HG03565 (cell line): Measurements from ENCODE around the gene ZFYVE28.

Experiments
- ATAC-seq: cut with Tn5 transposase; IDR thresholded peaks from one replicate; pipeline ENCODE4 v1.9.1; 2021; ENCODE audit warnings: mild to moderate bottlenecking, moderate library complexity; ENCODE audit not compliant: unreplicated experiment

The ZFYVE28 gene

DNA sequence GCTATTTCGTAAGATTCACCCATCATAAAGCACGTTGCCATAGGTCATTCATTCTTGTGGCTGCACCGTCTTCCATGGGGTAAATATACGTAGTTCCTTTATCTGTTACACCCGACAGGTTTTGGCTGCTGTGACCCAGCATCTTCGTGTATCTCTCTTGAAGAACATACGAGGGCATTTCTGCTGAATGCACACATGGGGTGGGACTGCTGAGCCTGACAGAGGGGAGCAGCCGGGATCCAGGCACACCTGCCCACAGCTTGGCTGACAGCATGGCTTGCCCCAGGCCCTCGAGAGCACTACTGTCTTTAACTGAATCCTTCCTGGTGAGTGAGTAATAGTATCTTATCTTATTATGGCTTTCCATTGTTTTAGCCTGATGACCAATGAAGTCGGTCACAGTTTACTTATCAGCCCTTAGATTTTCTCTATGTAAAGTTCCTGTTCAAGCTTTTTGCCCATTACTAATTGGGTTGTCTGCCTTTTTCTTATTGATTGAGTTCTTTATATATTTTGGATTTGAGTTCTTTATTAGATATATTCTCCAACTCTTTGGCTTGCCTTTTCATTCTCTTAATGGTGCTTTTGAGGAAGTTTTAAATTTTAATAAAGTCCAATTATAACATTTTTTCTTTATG is 111.6 kb downstream of the ZFYVE28 start:
- ATAC-seq: no peak

- ATAC-seq: no peak
Measured at GRCh38 chr4:2305766-2306501, 112.5 kb downstream of the ZFYVE28 start.

- ATAC-seq: no peak
Measured at GRCh38 chr4:2304877-2305561, 113.4 kb downstream of the ZFYVE28 start.

DNA sequence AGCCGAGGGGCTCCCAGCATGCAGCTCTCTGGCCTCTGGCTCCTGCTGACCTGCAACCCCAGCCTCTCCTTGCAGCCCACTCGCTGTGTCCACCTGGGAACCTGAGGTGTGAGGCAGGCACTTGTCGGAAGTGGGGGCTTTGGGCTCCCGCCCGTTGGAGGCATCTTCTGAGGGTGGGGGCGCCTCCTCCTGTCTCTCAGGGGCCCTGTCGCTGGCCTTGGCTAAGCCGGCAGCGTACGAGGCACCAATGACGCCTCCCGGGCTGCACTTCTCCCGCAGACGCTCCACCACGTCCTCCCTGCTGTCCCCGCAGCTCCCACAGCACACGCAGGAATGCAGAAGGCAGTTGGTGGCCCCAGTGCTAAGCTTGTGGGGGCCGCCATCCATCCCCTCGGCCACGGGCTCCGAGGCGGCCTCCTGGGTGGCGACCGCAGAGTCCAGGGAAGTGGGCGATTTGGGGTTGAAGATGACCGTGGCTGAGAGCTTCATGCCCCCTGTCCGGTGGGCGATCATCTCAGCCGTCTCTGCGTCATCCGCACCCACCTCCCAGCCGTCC is 114.0 kb downstream of the ZFYVE28 start:
- no peak for ATAC-seq

DNA sequence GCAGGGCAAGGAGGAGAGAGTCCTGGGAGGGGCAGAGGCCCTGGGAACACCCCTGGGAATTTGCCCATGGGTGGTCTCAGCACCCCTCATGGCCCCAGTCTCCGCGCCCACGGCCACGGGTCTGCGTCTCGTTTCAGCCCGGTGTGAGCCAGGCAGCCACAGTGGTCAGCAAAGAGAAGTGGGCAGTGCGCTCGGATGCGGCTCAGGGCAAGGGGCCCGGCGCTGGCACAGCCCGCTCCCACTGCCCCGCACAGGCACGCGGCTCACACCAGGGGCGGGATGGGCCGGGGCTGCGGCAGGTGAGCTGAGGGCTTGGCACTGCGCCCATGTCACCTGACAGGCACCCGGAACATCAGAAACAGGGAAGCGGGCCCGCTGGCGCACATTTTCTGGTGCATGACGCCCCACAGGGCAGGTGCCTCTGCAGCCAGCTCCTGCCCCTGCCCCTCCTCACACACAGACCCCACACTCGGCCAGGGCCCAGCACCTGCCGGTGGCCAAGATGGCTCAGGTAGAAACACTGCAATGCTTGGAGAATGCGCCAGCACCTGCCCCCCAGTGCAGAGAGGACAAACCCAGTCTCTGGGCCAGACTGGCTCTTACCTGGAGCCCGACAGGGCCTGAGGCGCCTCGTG is 114.6 kb downstream of the ZFYVE28 start:
- no peak for ATAC-seq

DNA sequence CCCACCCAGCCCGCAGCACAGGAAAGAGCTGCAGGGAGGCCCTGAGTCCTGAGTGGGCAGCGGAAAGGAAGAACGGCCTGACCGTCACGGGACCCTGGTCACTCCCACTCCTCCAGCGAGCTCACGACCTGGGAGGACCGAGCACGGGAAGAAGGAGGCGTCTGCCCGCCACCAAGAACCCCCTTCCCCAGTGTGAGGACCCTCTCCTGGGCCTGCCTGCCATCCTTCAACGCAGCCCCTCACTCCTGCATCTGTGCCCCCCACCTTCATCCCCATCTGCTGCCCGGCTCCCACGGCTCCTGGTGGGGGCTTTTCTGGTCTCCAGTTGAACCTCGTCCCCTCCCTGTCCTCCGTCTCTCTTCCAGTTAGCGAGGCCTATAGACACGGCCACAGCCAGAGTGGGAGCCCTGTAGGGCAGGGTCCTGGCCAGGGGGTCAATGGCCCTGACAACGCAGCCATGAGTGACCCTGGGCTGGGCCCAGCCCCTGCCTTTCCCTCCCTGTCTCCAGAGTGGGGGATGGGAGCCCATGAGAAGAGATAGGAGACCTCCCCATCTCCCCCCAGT is 115.2 kb downstream of the ZFYVE28 start:
- no peak for ATAC-seq

GRCh38 chr4:2302387-2303119 is 115.9 kb downstream of the ZFYVE28 start:
- no peak for ATAC-seq

GRCh38 chr4:2301806-2302205 is 116.6 kb downstream of the ZFYVE28 start:
- ATAC-seq: no peak

DNA sequence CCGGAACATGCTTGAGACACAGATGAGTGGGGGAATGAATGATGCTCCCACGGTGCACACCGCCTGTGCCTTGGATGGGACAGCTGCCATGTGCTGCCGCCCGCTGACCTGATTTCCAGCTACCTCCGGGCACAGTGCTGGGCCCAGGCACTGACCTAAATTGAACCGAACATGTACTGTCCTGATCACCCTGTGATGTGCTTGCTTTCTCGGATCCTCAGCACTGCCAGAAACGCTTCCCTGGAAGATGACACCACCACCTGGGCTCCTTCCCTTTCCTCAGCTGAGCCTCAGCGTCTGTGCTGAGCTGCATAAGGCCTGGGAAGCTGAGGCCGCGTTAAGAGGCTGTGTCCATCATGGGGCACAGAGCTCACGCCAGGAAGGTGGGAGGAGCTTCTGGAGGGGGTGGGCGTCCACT is 117.2 kb downstream of the ZFYVE28 start:
- no peak for ATAC-seq

DNA sequence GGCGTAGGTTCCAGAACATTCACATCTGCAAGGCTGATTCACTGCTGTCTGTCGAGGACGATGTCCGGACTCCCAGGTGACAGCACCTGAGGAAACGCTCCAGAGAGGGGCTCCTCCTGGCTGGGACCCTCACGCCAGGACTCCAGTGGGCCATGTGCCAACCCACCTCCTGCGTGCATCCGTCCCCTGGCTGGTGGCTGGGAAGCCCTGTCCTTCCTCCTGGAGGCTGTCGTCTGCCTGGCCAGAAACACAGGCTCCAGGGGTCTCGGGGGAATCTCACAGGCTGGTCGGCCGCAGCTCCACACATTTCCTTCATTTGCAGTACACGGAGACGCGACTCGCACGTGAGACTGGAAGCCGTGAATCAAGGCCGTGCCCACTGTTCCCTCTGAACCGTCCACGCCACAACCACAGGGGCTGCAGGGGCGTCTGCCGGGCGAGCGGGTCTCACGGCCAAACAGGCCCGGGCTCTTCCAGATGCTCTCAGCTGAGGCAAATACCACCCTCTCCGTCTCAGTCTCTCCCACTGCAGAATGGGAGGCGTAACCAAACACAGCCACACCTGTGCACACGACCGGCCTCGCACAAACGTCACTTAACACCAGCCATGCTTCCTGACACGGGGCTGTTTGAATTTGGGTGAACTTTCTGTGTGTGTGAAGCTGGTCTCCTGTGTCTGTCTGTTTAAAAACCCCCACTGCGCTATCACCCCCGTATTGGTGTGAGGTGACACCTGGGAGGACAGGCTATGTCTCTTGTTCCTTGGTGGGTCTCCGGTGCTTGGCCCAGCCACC is 117.8 kb downstream of the ZFYVE28 start:
- no peak for ATAC-seq

DNA sequence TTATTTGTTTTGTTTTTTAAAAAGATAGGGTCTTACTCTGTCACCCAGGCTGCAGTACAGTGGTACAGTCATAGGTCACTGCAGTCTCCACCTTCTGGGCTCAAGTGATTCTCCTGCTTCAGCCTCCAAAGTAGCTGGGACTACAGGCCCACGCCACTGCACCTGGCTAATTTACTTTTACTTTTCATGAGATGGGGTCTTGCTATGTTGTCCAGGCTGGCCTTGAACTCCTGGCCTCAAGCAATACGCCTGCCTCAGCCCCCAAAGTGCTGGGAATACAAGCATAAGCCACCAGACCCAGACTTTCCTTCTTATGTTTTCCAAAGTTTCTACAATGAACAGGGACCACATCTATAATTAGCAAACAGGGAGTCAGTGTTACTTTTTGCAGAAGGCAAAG is 118.7 kb downstream of the ZFYVE28 start:
- no peak for ATAC-seq

GRCh38 chr4:2298532-2298991 is 119.9 kb downstream of the ZFYVE28 start:
- no peak for ATAC-seq

GRCh38 chr4:2297606-2298531 is 120.6 kb downstream of the ZFYVE28 start:
- no peak for ATAC-seq

DNA sequence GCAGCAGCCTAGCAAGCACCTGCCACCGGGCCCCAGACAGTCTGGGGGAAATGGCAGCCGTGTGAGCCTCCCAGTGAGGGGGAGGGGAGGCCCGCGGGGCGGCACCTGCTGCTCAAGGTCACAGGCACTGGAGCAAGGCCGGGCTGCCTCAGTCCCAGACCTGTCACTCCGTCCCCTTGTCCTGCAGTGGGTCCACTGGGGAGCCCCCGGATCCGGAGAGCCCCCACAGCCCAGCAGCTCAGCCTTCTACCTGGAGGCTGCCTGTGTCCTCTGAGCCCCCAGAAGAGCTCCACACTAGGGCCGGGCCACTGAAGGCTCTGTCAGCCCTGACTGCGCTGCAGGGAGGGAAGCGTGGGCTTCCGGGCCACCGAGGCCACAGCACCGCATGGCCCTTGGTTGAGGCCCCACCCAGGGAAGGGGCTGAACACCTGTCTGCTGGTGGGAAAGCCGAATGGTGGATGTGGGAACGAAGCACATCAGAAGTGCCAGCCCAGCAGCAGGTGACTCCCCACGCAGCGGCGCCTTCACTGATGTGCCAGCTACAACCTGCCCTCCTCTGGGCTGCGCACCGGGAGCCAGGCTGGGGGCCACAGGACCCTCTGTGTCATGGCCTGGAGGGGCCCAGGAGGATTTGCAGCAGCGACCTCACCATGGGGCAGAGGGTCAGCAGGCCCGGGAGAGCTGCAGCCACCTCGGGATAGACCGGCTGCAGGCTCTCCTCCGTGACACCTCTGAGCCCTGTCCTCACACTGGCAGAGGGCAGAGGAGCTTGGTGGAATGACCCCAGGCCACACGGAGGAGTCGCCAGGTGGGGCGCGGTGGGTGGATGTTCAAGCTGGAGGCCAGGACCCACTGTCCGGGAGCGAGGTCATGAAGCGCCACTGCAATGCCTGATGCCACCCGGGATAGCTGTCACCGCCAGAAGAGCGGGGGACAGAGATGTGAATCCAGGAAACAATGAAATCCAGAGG is 121.5 kb downstream of the ZFYVE28 start:
- ATAC-seq: no peak

DNA sequence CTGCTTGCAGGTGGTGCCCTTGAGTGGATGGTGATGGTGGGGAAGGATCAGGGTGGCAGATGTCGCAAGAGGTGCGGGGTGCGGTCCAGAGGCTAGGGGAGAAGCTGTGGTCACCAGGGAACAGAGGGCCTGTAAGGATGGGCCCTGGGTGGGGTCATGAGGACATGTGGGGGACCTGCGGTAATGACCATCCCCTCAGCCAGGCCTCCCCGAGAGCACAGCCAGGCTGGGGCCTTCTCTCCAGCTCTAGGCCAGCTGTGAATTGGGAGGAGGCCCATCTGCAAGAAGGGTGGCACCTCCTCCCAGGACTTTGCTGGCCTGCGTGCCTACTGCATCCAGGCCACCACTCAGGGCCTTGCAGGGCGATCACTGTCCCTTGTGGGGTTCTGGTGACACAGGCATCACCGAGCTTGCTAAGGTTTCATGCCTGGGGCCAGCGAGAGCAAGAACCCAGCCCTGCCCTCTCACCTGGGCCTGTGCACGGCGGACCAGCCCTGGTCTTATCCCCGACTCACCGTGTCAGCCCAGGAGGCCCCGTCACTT is 122.5 kb downstream of the ZFYVE28 start:
- no peak for ATAC-seq

GRCh38 chr4:2295500-2295899 is 122.9 kb downstream of the ZFYVE28 start:
- ATAC-seq: no peak

- no peak for ATAC-seq
Measured at GRCh38 chr4:2292646-2293108, 125.8 kb downstream of the ZFYVE28 start.
